ENCODE results near the gene FCAR.
"Not testable (repeated sequence)": the region's sequence is repeated elsewhere in the genome, so short reads cannot be mapped to it uniquely, and the experiment has no call there.

The FCAR gene

DNA sequence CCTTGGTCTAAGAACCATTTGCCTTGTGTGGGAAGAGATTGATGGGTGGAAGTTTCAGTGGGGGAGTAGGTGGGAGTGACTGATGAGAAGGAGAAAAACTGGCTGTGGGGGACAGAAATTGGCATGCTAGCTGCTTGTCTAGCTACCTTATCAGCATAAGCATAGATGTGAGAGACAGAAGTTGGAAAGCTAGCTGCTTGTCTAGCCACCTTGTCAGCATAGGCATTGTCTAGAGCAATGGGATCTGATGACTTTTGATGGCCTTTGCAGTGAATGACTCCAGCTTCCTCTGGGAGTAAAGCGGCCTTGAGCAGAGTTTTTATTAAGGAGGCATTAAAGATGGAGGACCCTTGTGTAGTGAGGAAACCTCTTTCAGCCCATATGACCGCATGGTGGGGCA, 22.0 kb downstream of the FCAR start:
- no peak for DNase-seq

- DNase-seq, result not testable (repeated sequence)
Observed at GRCh38 chr19:54898685-54899084, 24.6 kb downstream of the FCAR start.

DNA sequence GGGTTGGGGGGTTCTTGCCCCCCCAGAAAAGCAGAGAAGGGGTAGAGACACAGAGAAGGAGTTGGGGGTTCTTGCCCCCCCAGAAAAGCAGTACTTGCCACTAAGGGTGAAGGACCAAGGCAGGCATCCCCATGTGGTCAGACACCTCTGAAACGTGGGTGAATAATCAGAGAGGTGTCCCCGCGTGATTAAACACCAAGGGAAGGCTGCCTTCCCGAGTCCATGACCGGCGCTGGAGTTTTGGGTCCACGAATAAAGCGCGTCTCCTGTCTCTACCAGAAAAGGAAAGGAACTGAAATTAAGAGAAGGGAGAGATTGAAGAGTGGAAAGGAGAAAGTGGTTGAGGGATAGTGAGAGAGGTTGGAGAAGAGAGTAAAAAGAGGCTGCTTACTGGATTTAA, 25.6 kb downstream of the FCAR start:
- not testable (repeated sequence) for DNase-seq

GRCh38 chr19:54901153-54901552, 27.1 kb downstream of the FCAR start:
- not testable (repeated sequence) for DNase-seq

DNA sequence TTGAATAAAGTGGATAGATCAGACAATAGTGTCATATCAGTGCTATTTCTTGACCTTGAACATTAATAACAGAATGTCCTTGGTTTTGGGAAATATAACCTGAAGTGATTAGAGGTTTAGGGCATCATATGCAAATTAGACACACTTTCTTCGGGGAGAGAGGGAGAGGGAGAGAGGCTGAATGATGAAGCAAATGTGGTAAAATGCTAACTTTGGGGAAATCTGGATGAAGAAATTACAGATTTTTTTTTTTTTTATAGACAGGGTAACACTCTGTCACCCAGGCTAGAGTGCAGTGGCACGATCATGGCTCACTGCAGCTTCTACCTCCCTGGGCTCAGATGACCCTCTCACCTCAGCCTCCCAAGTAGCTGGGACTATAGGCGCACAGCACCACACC, 28.0 kb downstream of the FCAR start:
- DNase-seq, result no peak

- DNase-seq, result no peak
Observed at GRCh38 chr19:54903303-54903702, 29.3 kb downstream of the FCAR start.

- DNase-seq, result not testable (repeated sequence)
Observed at GRCh38 chr19:54904261-54904660, 30.2 kb downstream of the FCAR start.

DNA sequence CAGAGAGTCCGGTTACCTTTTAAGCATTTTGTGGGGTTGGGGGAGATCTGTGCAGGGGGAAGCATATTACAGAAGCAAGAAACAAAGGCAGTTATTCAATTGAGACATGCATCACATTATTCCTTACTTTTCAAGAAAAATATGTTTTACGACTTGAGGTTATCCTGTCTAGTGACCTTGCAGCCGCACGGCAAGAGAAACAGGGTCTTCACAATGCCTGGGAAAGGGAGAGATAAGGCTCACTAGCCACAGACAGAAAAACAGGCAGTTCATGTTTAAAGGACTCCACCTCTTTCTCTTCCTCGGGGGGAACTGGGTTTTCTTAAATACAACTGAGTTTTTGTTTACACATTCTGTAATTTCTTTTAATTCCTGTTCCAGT, 31.4 kb downstream of the FCAR start:
- DNase-seq, result no peak

- DNase-seq, result no peak
Observed at GRCh38 chr19:54905803-54906511, 31.9 kb downstream of the FCAR start, which contains the start of gene NCR1. Gene NCR1 (plus strand): TSS chr19:54906148. CDS start chr19:54906188, 40 bp downstream.

- no peak for DNase-seq
Observed at GRCh38 chr19:54906819-54907218, 32.8 kb downstream of the FCAR start.

DNA sequence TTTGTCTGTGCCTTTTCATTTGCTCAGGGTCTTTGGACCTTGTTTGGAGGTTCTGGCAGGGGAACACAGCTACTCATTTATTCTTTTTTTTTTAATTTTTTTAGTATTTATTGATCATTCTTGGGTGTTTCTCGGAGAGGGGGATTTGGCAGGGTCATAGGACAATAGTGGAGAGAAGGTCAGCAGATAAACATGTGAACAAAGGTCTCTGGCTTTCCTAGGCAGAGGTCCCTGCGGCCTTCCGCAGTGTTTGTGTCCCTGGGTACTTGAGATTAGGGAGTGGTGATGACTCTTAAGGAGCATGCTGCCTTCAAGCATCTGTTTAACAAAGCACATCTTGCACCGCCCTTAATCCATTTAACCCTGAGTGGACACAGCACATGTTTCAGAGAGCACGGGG, 33.9 kb downstream of the FCAR start:
- not testable (repeated sequence) for DNase-seq

- no peak for DNase-seq
Observed at GRCh38 chr19:54916822-54917221, 42.8 kb downstream of the FCAR start.

GRCh38 chr19:54918499-54918898, 44.5 kb downstream of the FCAR start:
- DNase-seq, result no peak

- DNase-seq, result not testable (repeated sequence)
Observed at GRCh38 chr19:54919646-54920563, 45.9 kb downstream of the FCAR start.

- no peak for DNase-seq
Observed at GRCh38 chr19:54921082-54921481, 47.0 kb downstream of the FCAR start.

DNA sequence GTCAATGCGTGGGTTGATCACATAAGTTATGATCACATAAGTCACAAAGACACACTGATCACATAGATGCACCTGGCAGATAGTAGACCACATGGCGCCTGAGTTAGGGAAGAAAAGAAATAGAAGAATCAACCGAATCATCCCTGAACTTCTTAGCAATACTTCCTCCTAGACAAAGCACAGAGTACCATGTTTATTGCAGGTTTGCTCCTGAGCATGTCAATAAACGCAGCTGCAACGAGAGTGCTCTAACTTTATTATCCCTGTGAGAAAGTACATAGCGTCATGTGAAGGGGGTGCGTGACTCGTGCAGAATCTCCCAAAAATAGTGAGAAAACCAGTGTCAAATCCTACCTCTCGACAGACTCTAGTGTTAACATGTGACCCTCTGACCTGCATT, 49.2 kb downstream of the FCAR start:
- no peak for DNase-seq

DNA sequence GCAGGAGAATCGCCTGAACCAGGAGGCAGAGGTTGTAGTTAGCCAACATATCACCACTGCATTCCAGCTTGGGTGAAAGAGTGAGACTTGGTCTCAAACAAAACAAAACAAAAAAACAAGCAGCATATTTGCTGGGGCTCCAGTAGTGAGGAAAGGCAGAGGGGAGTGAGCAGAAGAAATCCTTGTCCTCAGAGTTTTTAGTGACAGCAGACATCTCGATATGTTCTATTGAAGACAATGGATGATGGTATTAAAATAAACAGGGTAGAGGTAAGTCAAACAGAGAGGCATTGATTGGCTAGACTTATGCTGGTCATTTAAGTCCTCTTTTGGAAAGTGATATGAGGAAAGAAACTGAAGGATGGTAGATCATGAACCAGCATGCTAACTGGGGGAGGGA, 54.3 kb downstream of the FCAR start:
- DNase-seq, result no peak

- no peak for DNase-seq
Observed at GRCh38 chr19:54937926-54938325, 63.9 kb downstream of the FCAR start.

DNA sequence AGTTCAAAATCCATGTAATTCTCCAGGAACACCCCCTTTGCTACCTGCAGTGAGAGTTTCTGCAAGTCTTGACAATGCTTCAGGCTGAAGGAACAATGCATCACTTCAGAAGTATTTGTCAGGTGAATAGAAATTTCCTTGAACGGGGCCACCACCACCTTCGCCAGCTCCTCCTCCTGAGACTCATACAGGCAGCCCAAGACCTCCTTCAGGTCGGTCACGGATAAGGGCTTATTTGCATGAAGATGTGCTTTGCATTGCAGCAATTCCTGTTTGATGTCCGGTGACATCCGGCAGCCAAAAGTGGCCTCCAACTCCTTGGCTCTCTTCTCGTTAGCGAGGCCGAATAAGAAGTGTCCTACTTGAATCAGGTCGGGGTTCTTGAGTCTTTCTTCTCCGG, 64.9 kb downstream of the FCAR start:
- DNase-seq, result no peak

- DNase-seq, result not testable (repeated sequence)
Observed at GRCh38 chr19:54939538-54939937, 65.5 kb downstream of the FCAR start.

Measured in cortex of kidney (tissue), 1 donor.